HepG2 (cell line): ENCODE data around the gene NPW. TPM values are rescaled to one million over a fixed set of nuclear protein-coding genes. Genes with fewer than 3 reads are reported as not detected.

Experiments
- ATF3 ChIP-seq: sonication (generic); formaldehyde crosslinking; IDR thresholded peaks from 2 replicates; pipeline ENCODE4 v1.4.0; 2020; ENCODE audit warnings: missing genetic modification reagents
- ATF7 ChIP-seq, 2 experiments: fragments of 450-650 bp in 1 of 2; sonication (generic) in 1 of 2; formaldehyde crosslinking in 1 of 2; IDR thresholded peaks; 2 replicates each; pipeline versions ENCODE4 v1.4.0 to v1.6.1; 2016 to 2020; ENCODE audit warnings: antibody characterized with exemption in 1 of 2, mild to moderate bottlenecking in 1 of 2, missing genetic modification reagents in 1 of 2
- CBFB ChIP-seq: sonication (generic); formaldehyde crosslinking; IDR thresholded peaks from 2 replicates; pipeline ENCODE4 v1.4.0; 2020; ENCODE audit warnings: missing genetic modification reagents
- CREB1 ChIP-seq, 2 experiments: fragments of 450-650 bp in 1 of 2; IDR thresholded peaks; 2 replicates each; pipeline ENCODE4 v1.6.1; 2016 to 2017; ENCODE audit warnings: control low read depth in 1 of 2, mild to moderate bottlenecking in 1 of 2, missing compliant biosample characterization in 1 of 2, missing genetic modification characterization in 1 of 2
- DMAP1 ChIP-seq: IDR thresholded peaks from 2 replicates; pipeline ENCODE4 v1.6.1; 2016
- FOXA1 ChIP-seq, 2 experiments: fragments of 450-650 bp in 1 of 2; sonication (generic) in 1 of 2; formaldehyde crosslinking in 1 of 2; IDR thresholded peaks; 2 replicates each; pipeline versions ENCODE4 v1.4.0 to v1.6.1; 2016 to 2020; ENCODE audit warnings: missing genetic modification reagents in 1 of 2
- GABPB1 ChIP-seq: IDR thresholded peaks from 2 replicates; pipeline ENCODE4 v1.6.1; 2016; ENCODE audit warnings: mild to moderate bottlenecking, missing genetic modification reagents, moderate library complexity, missing compliant biosample characterization
- MXD1 ChIP-seq: sonication (generic); formaldehyde crosslinking; IDR thresholded peaks from 2 replicates; pipeline ENCODE4 v1.4.0; 2020; ENCODE audit warnings: mild to moderate bottlenecking, missing genetic modification reagents
- MYC ChIP-seq: sonication (generic); formaldehyde crosslinking; IDR thresholded peaks from 2 replicates; pipeline ENCODE4 v1.9.0; 2021; ENCODE audit warnings: missing genetic modification reagents, borderline replicate concordance
- NFE2L1 ChIP-seq: sonication (generic); formaldehyde crosslinking; IDR thresholded peaks from 2 replicates; pipeline ENCODE4 v1.4.0; 2020; ENCODE audit warnings: missing genetic modification reagents, mild to moderate bottlenecking, borderline replicate concordance
- NRL ChIP-seq: sonication (generic); formaldehyde crosslinking; IDR thresholded peaks from 2 replicates; pipeline ENCODE4 v1.5.0; 2020; ENCODE audit warnings: missing genetic modification reagents, mild to moderate bottlenecking, moderate library complexity, borderline replicate concordance
- POLR2A ChIP-seq, 2 experiments: IDR thresholded peaks; 2 replicates each; pipeline ENCODE4 v1.6.1; 2011; ENCODE audit warnings: low read depth in 2 of 2, low read length in 2 of 2, mild to moderate bottlenecking in 1 of 2, moderate library complexity in 1 of 2; ENCODE audit not compliant: insufficient read depth in 1 of 2
- SAP130 ChIP-seq: IDR thresholded peaks from 2 replicates; pipeline ENCODE4 v1.6.1; 2016; ENCODE audit warnings: low read depth
- THAP9 ChIP-seq: sonication (generic); formaldehyde crosslinking; IDR thresholded peaks from 2 replicates; pipeline ENCODE4; 2020; ENCODE audit warnings: missing genetic modification reagents, mild to moderate bottlenecking, borderline replicate concordance
- ZBTB14 ChIP-seq: sonication (generic); formaldehyde crosslinking; IDR thresholded peaks from 2 replicates; pipeline ENCODE4 v1.4.0; 2020; ENCODE audit warnings: missing genetic modification reagents
- ZGPAT ChIP-seq: IDR thresholded peaks from 2 replicates; pipeline ENCODE4 v1.6.1; 2016; ENCODE audit warnings: mild to moderate bottlenecking
- ZNF687 ChIP-seq: sonication (generic); formaldehyde crosslinking; IDR thresholded peaks from 2 replicates; pipeline ENCODE4 v1.5.1; 2020; ENCODE audit warnings: mild to moderate bottlenecking, missing genetic modification reagents, moderate library complexity
- polyA plus RNA-seq, 8 experiments: library from polyadenylated mRNA; depleted of rRNA in 3 of 8; stranded (reverse) in 7 of 8; unstranded in 1 of 8; fragments of >200 nt; fragmentation: Illumina TruSeq in 4 of 8; extraction: Trizol in 4 of 8; gene quantifications; 2 replicates each; pipeline versions ENCODE4 v1.2.1 to v1.2.3, GENCODE V29; 2011 to 2016; ENCODE audit warnings: low read depth in 4 of 8, missing spikeins in 1 of 8, mixed read lengths in 1 of 8; ENCODE audit not compliant: insufficient read depth in 1 of 8
- total RNA-seq, 5 experiments: library from RNA; depleted of rRNA; stranded (reverse); fragments of >200 nt; fragmentation: Illumina TruSeq; extraction: Trizol; gene quantifications; 2 replicates each; pipeline ENCODE4 v1.2.3, GENCODE V29; 2016; ENCODE audit warnings: low read depth in 1 of 5

NPW gene
- total and polyA plus RNA-seq, 2 of the 13 experiments (the other 11 are each of a cell fraction or from before 2014, with no cell fraction given), result 0.24 to 0.97 TPM

GRCh38 chr16:1990351-1991134 lies 29.0 kb upstream of the NPW start (continued):
- TF ChIP-seq SAP130 (CRISPR knock-in tag) (peak; percentile 33), POLR2A (IDR thresholded peaks at IDR 0.05; ENCODE audit: insufficient read depth in 1 of 2, low read depth in 2 of 2, low read length in 2 of 2) (peak in 1 of 2 experiments; percentile 49; a peak in 2 of 4 replicates), MXD1 (CRISPR knock-in tag) (peak; percentile 44; the same call in 1 of the 2 replicates), ZBTB14 (CRISPR knock-in tag) (0 out of 2 replicates have a peak, but pooled peaks have one; percentile 12), GABPB1 (CRISPR knock-in tag) (peak; percentile 59; the same call in 1 of the 2 replicates), NRL (peak; percentile 44; the same call in 1 of the 2 replicates), ZGPAT (CRISPR knock-in tag) (0 out of 2 replicates have a peak, but pooled peaks have one; percentile 18), DMAP1 (CRISPR knock-in tag) (peak; percentile 28; the same call in 1 of the 2 replicates), NFE2L1 (CRISPR knock-in tag) (no peak), CREB1 (IDR thresholded peaks at IDR 0.05) (peak; percentile 95), CREB1 (CRISPR knock-in tag; IDR thresholded peaks at IDR 0.05) (no peak), ATF3 (CRISPR knock-in tag) (peak; percentile 45; the same call in 1 of the 2 replicates), ATF7 (IDR thresholded peaks at IDR 0.05) (peak; percentile 91), ATF7 (CRISPR knock-in tag; IDR thresholded peaks at IDR 0.05) (peak; percentile 87), THAP9 (CRISPR knock-in tag) (no peak; the same call in 1 of the 2 replicates), MYC (CRISPR knock-in tag) (peak; percentile 24; the same call in 1 of the 2 replicates), FOXA1 (IDR thresholded peaks at IDR 0.05) (no peak), FOXA1 (CRISPR knock-in tag; IDR thresholded peaks at IDR 0.05) (no peak), CBFB (CRISPR knock-in tag) (0 out of 2 replicates have a peak, but pooled peaks have one; percentile 6), ZNF687 (CRISPR knock-in tag) (peak; percentile 76)
